ENCODE measurements around the gene NAA10. TPM values are rescaled to one million over a fixed set of nuclear protein-coding genes. Genes with fewer than 3 reads are reported as not detected.
A peak's percentile ranks its signal among the peaks of the same experiment; 100 is the strongest.

NAA10 gene
- total and polyA plus RNA-seq, 4 donors, result 33.1 to 146 (median 104) TPM

- Histone ChIP-seq H3K27me3 (ENCODE audit: control insufficient read depth in 3 of 3, insufficient read depth in 3 of 3, low read length in 2 of 3) (peaks cover 0 to 7% (median 3%) of the 10 kb centered on the region in 3 donors), H3K9me3 (ENCODE audit: control insufficient read depth in 4 of 4, insufficient read depth in 3 of 4, low read length in 3 of 4) (peaks cover 0 to 10% (median 0%) of the 10 kb centered on the region in 4 donors), H3K36me3 (ENCODE audit: control insufficient read depth in 4 of 4, insufficient read depth in 4 of 4, low read length in 4 of 4) (no peaks in the 10 kb centered on the region), H3K27ac (ENCODE audit: low read depth in 1 of 2, low read length in 1 of 2) (no peak overlapping the region), H3K4me1 (ENCODE audit: control insufficient read depth in 5 of 5, insufficient read depth in 5 of 5, low read length in 5 of 5) (peaks cover 0 to 16% (median 0%) of the 10 kb centered on the region in 5 donors), H3K9ac (ENCODE audit: insufficient read depth in 1 of 2, low read length in 2 of 2) (no peak overlapping the region), H3K4me3 (no peak overlapping the region)
- 70 to 77% methylated on average over 21 to 27 of the region's 27 CpGs for WGBS, 2 donors
- ATAC-seq (ENCODE audit: insufficient read depth, low FRiP score) (no peak), DNase-seq (no peak)
- TF ChIP-seq, protein P1, sequence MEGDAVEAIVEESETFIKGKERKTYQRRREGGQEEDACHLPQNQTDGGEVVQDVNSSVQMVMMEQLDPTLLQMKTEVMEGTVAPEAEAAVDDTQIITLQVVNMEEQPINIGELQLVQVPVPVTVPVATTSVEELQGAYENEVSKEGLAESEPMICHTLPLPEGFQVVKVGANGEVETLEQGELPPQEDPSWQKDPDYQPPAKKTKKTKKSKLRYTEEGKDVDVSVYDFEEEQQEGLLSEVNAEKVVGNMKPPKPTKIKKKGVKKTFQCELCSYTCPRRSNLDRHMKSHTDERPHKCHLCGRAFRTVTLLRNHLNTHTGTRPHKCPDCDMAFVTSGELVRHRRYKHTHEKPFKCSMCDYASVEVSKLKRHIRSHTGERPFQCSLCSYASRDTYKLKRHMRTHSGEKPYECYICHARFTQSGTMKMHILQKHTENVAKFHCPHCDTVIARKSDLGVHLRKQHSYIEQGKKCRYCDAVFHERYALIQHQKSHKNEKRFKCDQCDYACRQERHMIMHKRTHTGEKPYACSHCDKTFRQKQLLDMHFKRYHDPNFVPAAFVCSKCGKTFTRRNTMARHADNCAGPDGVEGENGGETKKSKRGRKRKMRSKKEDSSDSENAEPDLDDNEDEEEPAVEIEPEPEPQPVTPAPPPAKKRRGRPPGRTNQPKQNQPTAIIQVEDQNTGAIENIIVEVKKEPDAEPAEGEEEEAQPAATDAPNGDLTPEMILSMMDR (IDR thresholded peaks at IDR 0.05; ENCODE audit: control extremely low read depth, extremely low read depth), result no peak
These were observed 28.5 kb downstream of the NAA10 start for GRCh38 chrX:153906126-153906917.

- Histone ChIP-seq H3K4me1 (ENCODE audit: control insufficient read depth in 5 of 5, insufficient read depth in 5 of 5, low read length in 5 of 5) (peaks cover 0 to 16% (median 0%) of the 10 kb centered on the region in 5 donors), H3K36me3 (ENCODE audit: control insufficient read depth in 4 of 4, insufficient read depth in 4 of 4, low read length in 4 of 4) (no peaks in the 10 kb centered on the region), H3K9me3 (ENCODE audit: control insufficient read depth in 4 of 4, insufficient read depth in 3 of 4, low read length in 3 of 4) (peaks cover 0 to 10% (median 0%) of the 10 kb centered on the region in 4 donors), H3K9ac (ENCODE audit: insufficient read depth in 1 of 2, low read length in 2 of 2) (no peak overlapping the region), H3K27me3 (ENCODE audit: control insufficient read depth in 3 of 3, insufficient read depth in 3 of 3, low read length in 2 of 3) (peaks cover 0 to 7% (median 5%) of the 10 kb centered on the region in 3 donors), H3K27ac (ENCODE audit: low read depth in 1 of 2, low read length in 1 of 2) (no peak overlapping the region), H3K4me3 (no peak overlapping the region)
- ATAC-seq (ENCODE audit: insufficient read depth, low FRiP score), result no peak
- no peak for DNase-seq
- 86% methylated on average over 17 to 32 of the region's 32 CpGs for WGBS, 2 donors
- TF ChIP-seq, protein P1 (IDR thresholded peaks at IDR 0.05; ENCODE audit: control extremely low read depth, extremely low read depth), result no peak
These were observed 29.2 kb downstream of the NAA10 start for GRCh38 chrX:153905481-153906095.

- no peak for ATAC-seq (ENCODE audit: insufficient read depth, low FRiP score)
- H3K4me1 ChIP-seq (ENCODE audit: control insufficient read depth in 5 of 5, insufficient read depth in 5 of 5, low read length in 5 of 5), result peaks cover 0 to 16% (median 0%) of the 10 kb centered on the region in 5 donors
- peaks cover 2 to 7% (median 5%) of the 10 kb centered on the region in 3 donors for H3K27me3 ChIP-seq (ENCODE audit: control insufficient read depth in 3 of 3, insufficient read depth in 3 of 3, low read length in 2 of 3)
These were observed 30.6 kb downstream of the NAA10 start, which contains the start of gene AVPR2 for GRCh38 chrX:153903991-153904957. Gene AVPR2 (plus strand): TSS chrX:153904673. CDS start chrX:153905146, 473 bp downstream.

More at GRCh38 chrX:153903991-153904957, 30.6 kb downstream of the NAA10 start, which contains the start of gene AVPR2:
- WGBS, 2 donors, result 33 to 53% methylated on average over 13 to 26 of the region's 26 CpGs
- H3K36me3 ChIP-seq (ENCODE audit: control insufficient read depth in 4 of 4, insufficient read depth in 4 of 4, low read length in 4 of 4), result no peaks in the 10 kb centered on the region
- TF ChIP-seq, protein P1 (IDR thresholded peaks at IDR 0.05; ENCODE audit: control extremely low read depth, extremely low read depth), result no peak
- no peak within 1 kb of the TSS for H3K4me3 ChIP-seq
- peaks cover 0 to 10% (median 0%) of the 10 kb centered on the region in 4 donors for H3K9me3 ChIP-seq (ENCODE audit: control insufficient read depth in 4 of 4, insufficient read depth in 3 of 4, low read length in 3 of 4)
- H3K27ac ChIP-seq (ENCODE audit: low read depth in 1 of 2, low read length in 1 of 2), result peak within 1 kb of the TSS; percentile 32 to 49
- no peak within 1 kb of the TSS for H3K9ac ChIP-seq (ENCODE audit: insufficient read depth in 1 of 2, low read length in 2 of 2)
- DNase-seq, result no peak

Data from lung (tissue), 12 donors.